Measurements from ENCODE around the gene NT5M. TPM values are rescaled to one million over a fixed set of nuclear protein-coding genes. Genes with fewer than 3 reads are reported as not detected.

The NT5M gene
- total RNA-seq, 1 donor from 2014 or later, result 0.94 TPM

- DNase-seq (ENCODE audit: low read depth), result no peak
These were observed 91.3 kb downstream of the NT5M start for GRCh38 chr17:17394494-17394893.

- DNase-seq (ENCODE audit: low read depth), result no peak
These were observed 92.2 kb downstream of the NT5M start for GRCh38 chr17:17395246-17395802.

GRCh38 chr17:17395885-17396284 is 92.7 kb downstream of the NT5M start:
- DNase-seq (ENCODE audit: low read depth), result no peak

Other genes starting within 250 kb of the NT5M start
- 1.9 and 3.5 TPM in 2 replicates for gene PLD6, start 97.0 kb upstream of the NT5M start, total RNA-seq
- gene FLCN, start 66.2 kb upstream of the NT5M start, total RNA-seq, result 37.7 and 40.7 TPM in 2 replicates
- gene COPS3, start 22.1 kb upstream of the NT5M start, total RNA-seq, result 63.6 and 105 TPM in 2 replicates
- gene MED9, start 173.6 kb downstream of the NT5M start, total RNA-seq, result 10.6 and 22.5 TPM in 2 replicates
- gene RASD1, start 193.0 kb downstream of the NT5M start, total RNA-seq, result 16.1 and 154 TPM in 2 replicates

All from renal cortical epithelial cell (primary cell).